Suppressor macrophage (primary cell): ENCODE results near the gene PARP6.

Experiments used
- DNase-seq, 4 experiments: peaks; one replicate each; pipeline ENCODE4 v3.0.0-alpha.2; 2020 to 2022
- total RNA-seq, 17 experiments: gene quantifications; one replicate each; lab custom pipeline; 2026; ENCODE audit warnings: mixed read lengths in 6 of 17, inconsistent platforms in 3 of 17; lab: John Stamatoyannopoulos, UW

The PARP6 gene, protein sequence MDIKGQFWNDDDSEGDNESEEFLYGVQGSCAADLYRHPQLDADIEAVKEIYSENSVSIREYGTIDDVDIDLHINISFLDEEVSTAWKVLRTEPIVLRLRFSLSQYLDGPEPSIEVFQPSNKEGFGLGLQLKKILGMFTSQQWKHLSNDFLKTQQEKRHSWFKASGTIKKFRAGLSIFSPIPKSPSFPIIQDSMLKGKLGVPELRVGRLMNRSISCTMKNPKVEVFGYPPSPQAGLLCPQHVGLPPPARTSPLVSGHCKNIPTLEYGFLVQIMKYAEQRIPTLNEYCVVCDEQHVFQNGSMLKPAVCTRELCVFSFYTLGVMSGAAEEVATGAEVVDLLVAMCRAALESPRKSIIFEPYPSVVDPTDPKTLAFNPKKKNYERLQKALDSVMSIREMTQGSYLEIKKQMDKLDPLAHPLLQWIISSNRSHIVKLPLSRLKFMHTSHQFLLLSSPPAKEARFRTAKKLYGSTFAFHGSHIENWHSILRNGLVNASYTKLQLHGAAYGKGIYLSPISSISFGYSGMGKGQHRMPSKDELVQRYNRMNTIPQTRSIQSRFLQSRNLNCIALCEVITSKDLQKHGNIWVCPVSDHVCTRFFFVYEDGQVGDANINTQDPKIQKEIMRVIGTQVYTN
- total RNA-seq: 21.9 to 52.0 (median 34.6) reads per million in 17 experiments

DNA sequence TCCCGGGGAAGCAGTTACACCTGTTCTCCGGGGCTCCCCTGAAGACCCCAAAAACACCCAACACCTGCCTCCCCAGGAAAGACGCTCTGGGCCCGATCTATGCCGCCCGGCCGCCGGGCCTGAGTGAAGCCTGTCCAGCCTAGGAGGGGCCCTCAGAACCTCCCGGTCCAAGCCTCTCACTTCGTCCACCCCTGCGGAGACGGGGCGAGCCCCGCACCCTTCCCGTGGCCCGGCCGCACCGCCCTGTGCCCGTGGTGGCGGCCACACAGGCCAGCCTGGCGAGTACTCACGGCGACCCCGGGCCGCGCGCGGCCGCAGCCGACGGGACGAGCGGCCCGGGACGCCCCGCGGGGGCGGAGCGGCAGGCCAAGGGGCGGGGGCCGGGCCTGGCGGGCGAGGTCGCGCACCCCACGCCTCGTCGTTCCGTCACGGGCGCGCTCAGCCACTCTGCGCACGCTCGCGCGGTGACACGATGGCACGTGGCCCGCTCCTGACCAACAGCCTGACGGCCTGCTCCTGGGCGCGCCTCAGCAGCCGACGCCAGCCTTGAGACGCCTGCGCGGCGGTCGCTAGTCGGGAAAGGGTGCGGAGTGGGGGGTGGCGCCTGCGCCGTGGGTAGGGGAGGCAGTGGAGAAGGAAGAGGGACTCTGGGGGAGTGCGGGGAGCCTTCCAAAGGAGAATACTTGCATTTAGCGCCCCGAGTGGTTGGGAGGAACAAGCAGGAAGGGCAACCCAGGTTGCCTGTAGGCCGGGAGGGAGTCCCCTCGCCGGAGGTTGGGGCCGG lies at the start of gene PARP6:
Gene PARP6 (minus strand): TSS at position 342 of the 784 bp plus-strand sequence. CDS start 5,077 bp downstream, outside the sequence.
- peak; percentile 99 to 100 (median 100) for DNase-seq

DNA sequence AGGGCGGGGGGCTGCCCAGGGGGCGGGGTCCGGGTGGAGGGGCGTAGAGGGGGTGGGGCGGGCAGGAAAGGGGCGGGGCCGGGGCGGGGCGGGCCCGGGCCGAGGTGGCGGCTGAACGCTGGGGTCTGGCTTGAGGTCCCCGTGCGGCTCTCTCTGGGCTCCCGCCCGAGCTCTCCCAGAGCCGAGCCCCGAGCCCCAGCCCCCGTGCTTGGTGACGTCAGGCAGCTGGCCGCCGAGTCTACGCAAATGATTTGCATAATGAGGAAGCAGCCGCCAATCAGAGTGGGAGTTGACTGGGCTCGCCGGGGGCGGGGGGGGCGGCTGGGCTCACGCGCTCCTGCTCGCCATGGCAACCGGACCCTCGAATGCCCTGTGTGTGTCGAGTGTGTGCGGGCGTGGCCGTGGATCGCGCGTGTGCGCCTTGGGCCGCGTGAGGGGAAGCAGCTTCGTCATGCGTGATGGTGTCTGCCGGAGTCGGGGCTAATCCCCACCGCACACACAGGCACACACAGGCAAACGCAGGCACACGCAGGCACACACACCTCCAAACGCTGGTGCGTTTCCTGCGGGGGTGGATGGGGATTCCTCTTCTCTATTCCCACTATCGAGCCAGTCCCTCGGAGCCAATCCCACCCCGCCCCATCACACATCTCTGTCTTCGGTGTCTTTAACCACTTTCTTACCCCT lies 47.8 kb upstream of the PARP6 start, which contains the start of gene CELF6:
Gene CELF6 (minus strand): TSS at position 173 of the 687 bp plus-strand sequence. CDS start 283 bp downstream, outside the sequence.
- peak; percentile 83 to 93 (median 92) for DNase-seq

DNA sequence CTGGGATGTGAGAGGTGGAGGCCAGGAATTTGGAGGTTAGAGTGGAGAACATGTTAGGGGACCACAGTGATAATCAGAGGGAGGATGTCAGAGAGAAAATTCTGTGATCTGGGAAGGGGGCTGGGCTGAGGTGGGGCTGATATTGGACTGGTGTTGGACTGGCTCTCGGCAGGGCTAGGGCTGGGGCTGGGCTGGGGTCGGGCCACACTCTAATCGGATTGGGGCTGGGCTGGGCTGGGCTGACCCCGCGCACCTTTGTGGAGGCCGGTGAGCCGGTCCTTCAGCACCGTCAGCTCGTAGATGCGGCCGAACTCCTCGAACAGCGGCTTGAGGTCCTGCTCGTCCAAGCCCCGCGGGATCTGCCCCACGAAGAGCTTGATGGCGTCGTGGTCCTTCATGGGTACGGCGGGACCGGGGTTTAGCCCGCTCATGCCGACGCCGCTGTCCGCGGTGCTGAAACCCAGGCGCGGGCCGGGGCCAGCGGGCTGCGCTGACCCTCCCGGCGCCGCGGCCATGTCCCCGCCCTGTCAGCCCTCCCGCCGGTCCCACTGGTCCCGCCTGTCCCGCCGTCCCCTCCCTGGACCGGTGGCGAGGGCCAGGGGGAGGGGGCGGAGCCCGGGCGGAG lies 47.1 kb upstream of the PARP6 start:
- peak; percentile 69 to 89 (median 80) for DNase-seq

DNA sequence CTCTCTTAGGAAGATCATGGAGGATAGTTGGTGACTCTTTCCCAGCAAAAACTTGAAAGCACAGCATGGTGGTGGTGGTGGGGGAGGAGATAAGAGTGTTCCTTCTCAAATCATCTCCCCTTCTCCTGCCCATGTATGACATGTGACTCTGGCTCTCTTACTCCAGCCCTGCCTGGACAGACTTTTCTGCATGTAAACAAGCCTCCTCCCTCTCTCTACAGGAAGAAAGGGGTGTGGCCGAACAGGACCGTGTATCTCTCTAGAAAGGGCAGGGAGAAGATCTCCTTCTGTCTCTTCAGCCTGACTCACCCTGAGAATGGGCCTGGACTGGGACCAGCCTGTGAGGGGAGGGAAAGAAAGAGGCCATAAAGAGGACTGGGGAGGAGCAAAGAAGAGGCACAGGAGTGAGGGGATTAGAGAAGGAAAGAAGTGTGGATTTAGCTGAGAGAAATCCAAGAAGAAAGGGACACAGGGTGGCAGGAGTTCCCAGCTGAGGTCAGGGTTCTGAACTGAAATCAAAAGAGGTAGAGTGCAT lies 46.1 kb upstream of the PARP6 start:
- DNase-seq: no peak

DNA sequence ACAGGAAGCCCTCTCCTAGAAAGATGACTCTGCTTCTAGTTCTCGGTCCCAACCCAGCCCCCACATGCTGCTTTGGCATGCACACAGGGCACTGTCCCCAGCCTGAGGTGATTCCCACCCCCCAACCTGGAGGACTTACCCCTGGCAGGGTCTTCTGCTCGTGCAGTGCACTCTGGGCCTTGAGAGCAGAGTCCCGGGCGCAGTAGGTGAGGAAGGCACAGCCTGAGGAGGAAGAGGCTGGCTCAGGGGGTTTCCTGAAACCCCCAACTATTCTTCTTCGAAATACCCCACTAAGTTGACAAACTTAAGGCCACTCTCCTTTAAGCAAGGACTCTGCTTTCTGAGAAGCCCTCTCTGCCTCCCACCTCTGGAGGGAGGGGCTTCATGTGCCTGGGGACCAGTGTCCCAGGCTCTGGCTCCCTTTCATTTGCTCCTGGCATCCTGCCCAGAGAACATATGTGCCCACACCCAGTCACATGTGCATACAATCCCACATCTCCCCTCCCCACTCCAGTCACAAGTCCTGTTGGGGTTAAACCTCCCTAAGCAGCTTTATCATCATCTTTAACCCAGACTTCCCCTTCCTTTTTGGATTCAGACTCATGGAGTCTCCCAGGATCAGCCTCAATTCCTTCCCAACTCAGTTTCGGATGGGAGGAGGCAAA lies 43.5 kb upstream of the PARP6 start:
- peak; percentile 67 to 84 (median 76) for DNase-seq

DNA sequence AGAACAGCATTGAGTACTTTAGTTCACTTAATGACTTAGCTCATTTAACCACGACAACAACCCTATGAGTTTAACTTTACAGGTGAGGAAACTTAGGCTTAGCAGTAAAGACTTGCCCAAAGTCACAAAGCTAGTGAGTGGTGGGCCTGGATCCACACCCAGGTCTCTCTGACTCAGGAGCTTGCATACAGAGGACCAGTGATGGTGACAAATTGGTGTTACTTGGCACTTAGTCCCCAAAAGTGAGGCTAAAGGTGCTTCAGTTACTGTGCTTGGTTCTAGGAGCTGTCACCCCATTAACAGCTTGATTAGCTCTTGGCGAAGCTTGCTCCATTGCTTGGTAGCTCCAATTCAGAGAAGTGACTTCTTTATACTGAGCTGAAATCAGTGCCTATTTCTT lies 41.5 kb upstream of the PARP6 start:
- no peak for DNase-seq

DNA sequence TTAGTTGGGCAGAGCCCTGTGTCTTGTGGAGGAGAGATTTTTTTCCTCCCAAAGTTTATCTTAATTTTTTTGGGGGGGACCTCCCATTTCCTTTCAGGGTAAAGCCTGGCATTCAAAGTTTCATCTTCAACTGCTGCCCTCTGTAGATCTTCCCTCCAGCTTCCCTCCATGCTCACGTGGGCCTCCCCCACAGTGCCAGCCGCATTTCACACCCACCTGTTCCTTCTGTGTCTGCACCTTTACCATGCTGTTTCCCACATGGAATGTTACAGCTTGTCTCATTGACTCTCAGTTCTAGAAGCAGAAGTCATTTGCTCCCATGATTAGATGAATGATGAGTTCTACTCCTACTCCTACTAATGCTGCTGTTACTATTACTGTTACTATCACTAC lies 41.1 kb upstream of the PARP6 start:
- no peak for DNase-seq

DNA sequence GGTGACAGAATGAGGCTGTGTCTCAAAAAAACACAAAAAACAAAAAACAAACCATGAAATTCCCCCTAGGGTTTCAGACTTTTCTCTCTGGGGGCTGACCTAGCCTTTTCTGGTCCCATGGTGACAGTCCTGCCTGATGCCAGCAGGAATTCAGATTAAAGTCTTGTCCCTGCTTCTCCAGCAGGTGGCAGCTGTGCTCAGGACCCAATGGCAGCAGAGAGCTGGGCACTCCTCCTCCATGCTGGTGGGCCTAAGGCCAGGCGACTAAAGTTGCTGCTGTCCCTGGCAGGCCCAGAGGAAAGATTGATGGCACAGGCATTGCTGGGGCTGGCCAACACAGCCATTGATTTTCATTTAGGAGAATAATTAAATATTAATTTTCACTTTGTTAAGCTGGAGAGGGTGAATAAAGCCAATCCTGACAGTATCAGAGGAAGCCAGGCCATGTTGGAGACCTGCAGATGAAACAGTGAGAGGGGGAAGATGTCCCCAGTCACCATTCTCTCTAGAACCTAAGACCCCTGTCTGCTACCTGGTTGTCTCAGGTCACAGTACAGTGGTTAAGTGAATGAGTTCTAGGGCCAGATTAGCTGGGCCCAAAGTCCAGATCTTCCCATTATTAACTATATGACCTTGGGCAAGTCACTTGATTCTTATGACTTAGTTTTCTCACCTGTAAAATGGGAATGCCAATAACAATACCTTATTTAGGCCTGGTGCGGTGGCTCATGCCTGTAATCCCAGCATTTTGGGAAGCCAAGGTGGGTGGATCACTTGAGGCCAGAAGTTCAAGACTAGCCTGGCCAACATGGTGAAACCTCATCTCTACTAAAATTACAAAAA lies 40.5 kb upstream of the PARP6 start:
- DNase-seq: peak; percentile 76 to 83 (median 82)

DNA sequence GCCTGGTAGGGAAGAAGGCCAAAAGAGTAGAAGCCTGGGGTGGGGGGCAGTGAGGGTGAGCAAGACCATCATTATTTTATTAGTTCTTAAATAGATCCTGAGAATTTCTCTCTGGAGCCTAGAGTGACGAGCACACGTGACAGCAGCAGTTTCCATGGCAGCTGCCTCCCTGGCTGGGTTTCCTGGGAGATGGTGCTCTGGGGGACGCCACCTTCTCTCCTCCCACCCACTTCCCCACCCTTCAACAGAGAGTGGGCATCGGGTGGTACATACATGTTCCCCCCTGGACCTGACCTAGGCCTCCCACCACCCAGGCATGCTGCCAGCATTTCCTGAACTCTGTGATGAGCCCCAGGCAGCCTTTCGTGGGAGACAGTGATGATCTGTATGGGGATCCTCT lies 34.7 kb upstream of the PARP6 start:
- DNase-seq: no peak

DNA sequence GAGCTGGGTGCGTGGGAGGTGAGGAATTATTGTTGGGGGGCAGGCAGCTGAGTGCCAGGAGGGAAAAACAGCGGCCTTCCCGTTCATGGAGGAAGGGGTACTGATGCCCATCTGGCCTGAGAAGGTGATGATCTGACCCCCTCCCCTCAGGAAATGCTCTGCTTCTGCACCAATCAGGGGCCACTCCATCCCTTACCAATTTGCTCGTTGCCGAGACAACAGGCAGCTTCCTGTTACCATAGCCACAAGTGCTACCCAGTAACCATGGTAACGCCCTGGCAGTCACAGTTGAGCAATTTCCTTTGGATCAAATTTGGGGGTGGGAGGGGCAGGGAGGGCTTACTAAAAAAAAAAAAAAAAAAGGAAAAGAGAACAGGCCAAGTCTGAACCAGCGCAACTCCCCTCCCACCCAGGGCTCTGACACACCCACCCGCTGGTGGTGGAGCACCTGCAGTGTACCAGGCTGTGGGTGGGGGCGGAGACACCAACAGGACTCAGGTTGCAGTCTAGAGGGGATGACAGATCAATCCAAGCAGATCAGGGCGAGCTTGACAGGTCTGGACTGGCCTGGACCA lies 33.9 kb upstream of the PARP6 start:
- peak in 3 of 4 experiments; percentile 57 to 71 (median 64) for DNase-seq

DNA sequence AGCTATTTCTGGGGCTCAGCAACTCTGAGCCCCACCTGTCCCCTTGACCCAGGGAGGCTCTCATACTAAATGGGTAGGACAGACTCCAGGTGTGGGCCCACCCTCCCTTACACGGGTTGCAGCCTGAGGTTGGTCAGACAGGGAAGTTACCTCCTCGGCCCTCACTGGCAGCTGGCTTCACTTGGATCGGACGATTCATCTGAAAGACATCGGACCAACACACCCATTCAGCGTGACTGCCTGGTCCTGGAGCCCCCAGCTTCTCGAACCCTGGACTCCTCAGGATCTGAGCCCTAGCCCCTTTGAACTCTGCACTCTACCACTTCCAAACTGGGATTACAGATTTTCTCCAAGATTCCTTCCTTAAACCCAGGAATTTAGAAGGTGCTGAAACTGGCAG lies 32.2 kb upstream of the PARP6 start:
- DNase-seq: no peak

DNA sequence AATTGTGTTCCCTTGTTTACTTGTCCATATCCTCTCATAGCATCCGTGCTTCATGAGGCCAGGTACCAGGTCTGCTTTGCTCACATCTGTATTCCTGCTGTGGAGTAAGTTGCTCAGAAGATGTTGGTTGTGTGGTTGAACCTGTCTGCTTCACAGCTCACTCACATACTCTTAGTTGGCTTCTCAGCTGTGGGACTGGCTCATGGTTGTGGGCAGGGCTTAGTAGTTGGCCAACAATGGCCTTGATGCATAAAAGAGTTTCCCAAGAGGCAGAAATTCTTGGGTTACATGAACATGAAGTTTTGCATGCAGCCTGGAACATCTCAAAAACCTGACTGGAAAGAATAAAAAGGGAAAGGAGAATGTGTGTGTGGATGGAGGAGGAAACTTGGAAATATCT lies 30.6 kb upstream of the PARP6 start:
- no peak for DNase-seq

DNA sequence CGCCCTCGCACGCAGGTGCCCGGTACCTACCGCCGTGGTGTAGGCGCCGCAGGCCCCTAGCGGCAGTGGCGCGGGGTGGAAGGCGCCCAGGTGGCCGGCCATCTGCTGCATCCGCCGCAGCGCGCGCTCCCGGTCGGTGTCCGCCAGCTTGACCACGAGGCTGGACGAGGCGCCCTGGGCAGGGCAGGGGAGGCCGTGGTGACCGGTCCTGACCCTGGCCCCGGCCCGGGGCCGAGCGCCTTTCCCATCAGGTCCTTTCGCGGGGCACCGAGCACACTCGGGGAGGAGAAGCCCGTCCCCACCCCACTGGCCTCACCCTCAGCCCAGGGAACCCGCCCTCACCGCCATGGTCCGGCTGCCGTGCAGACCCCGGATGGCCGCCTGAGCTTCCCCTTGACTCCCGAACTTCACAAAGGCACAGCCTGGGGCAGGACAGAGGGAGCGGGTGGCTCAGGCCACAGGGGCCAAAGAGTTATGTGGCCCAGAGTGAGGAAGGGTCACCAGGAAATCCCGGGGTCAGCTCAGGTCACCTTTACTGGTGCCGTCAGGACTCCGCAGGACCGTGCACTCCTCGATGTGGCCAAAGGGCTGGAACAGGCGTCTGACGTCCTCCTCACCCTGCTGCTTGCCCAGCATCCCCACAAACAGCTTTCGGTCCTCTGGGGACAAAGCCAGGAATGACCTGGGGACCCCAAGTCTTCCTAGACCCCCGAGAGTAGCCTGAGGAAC lies 17.4 kb upstream of the PARP6 start:
- no peak for DNase-seq

DNA sequence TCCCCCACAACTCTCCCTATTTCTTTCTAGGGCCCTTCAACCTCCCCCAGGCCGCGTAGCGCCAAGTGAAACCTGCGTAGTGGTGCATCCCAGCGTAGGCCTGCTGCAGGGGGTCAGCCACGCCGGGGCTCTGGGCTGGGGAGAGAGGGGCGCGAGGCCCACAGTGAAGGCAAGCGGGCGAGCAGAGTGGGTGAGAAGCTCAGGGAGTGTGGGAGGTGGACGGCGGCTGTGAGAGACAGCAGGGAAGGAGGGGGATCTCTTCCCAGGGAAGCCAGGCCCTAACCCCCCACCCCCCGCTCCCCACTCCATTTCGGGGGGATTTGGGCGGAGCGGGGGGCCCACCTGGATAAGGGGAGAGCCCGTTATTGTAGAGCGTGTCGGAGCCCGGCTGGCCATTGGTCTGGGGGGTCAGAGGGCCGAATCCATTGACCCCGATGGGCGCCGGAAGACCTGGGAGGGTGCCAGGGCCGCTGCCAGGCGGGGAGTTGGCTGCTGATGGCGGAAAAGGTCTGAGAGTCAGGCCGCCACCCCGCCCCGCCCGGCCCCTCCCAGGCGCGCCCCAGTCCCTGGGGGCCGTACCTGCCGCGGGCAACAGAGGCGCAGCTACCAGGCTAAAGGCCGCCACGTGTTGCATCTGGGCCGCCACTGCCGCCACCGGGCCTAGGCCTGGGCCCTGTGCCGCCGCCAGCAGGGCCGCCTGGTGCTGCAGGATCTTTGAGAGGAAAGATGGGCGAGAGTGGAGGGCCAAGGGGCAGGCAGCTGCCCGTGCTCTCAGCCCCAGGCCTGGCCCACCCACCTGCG lies 16.6 kb upstream of the PARP6 start:
- no peak for DNase-seq

DNA sequence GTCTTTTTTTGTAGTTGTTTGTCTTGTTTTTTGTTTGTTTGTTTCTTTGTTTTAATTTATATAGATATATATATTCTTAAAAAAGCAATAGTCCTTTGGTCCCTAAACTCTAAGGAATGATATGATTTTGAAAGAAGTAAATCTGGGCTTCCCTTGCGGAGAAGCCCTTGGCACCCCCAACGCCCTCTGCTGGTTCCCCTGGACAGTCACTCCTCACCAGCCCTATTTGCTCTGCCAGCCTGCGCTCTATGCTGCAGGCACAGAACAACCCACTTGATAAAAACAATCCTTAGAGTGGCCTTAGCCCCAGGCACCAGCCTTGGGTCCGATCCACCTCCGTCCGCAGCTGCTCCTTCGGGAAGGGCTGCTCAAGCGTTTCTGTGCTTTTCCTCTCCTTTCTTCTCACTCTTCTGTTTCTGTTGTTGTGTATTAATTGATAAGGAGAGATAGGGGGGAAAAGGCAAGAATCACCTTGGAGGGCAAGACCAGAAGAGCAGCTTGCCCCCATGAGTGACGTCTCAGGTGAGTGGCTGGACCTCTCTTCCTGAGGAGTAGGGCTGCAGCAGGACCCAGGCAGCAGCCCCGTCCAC lies 13.7 kb upstream of the PARP6 start:
- peak; percentile 37 to 72 (median 64) for DNase-seq

DNA sequence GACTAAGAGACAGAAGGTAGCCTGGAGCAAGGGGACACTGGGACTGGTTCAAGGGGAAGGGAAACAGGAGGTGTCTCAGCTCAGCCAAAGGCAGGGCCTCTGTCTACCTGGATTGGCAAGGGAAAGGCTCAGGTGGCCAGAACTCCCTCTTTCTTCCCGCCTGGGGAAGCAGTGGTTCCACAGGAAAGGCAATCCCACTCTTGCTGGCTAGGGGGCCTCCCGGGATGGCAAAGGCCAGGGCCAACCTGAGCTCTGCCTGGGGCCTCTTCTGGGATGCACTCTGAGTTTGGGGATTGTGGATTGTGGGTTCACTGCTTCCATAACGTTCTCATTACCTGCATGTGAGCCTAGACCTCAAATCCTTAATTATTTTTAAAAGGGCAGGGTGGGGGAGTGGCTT lies 13.0 kb upstream of the PARP6 start:
- DNase-seq: no peak

DNA sequence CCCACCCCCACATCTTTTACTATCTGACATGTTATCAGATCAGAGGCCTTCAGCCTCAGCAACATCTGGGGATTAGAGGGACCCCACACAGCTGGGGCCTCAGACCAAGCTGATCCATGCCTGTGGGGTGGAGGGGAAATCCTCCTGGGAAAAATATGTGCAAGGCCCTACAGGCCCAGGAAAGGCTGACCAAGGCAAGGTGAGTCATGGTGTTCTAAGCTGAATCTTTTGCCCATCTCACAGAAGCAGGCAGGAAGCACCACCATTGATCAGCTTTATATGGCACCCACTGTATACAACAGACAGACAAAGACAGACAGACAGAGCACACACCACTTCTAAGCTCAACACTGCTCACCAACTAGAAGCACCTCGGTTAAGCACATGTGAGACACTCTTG lies 12.4 kb upstream of the PARP6 start:
- DNase-seq: no peak

DNA sequence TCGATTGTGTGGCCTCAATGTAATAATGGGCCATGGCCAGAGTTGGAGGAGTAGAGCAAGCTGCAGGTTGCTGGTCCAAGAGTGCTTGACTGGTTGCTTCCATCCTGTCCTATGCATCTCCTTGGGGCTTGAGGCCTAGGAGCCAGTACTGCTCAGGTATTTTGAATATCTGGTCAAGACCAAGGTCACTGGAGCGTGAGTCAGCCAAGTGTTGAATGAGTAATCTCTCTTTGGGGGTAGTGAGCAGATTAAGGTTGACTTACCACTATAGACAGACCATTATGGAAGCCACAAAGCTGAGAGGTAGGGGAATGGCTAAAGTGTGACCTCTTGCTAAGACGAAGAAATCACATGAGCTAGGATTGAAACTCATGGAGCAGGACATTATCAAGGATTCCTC lies 9.4 kb upstream of the PARP6 start:
- no peak for DNase-seq
